DLD1 (cell line): Measurements from ENCODE around the gene EDIL3.
"Not testable (repeated sequence)": the region's sequence is repeated elsewhere in the genome, so short reads cannot be mapped to it uniquely, and the experiment has no call there.

Source experiments
- in situ Hi-C: cut with HindIII; loops from 2 replicates; pipeline ENCODE4 v1.10.0; 2017; ENCODE audit warnings: low sequenced_read_pairs

The EDIL3 gene

GRCh38 chr5:84197538-84197937 is 187.1 kb downstream of the EDIL3 start:
- in situ Hi-C loops, result no loop called here

GRCh38 chr5:84191281-84191680 is 193.4 kb downstream of the EDIL3 start:
- in situ Hi-C loops, result no loop called here

- in situ Hi-C loops, result no loop called here
These were observed 199.8 kb downstream of the EDIL3 start for GRCh38 chr5:84184857-84185256.

- in situ Hi-C loops, result no loop called here
These were observed 203.6 kb downstream of the EDIL3 start for GRCh38 chr5:84181093-84181492.

- in situ Hi-C loops, result no loop called here
These were observed 215.8 kb downstream of the EDIL3 start for GRCh38 chr5:84168841-84169240.

GRCh38 chr5:84163671-84164070 is 221.0 kb downstream of the EDIL3 start:
- in situ Hi-C loops, result no loop called here

GRCh38 chr5:84162695-84163094 is 222.0 kb downstream of the EDIL3 start:
- in situ Hi-C loops, result no loop called here

- in situ Hi-C loops, result not testable (repeated sequence)
These were observed 224.0 kb downstream of the EDIL3 start for GRCh38 chr5:84160650-84161049.

GRCh38 chr5:84149094-84149493 is 235.6 kb downstream of the EDIL3 start:
- in situ Hi-C loops, result no loop called here

GRCh38 chr5:84148651-84149050 is 236.0 kb downstream of the EDIL3 start:
- in situ Hi-C loops, result no loop called here

GRCh38 chr5:84137541-84137940 is 247.1 kb downstream of the EDIL3 start:
- in situ Hi-C loops, result no loop called here

- in situ Hi-C loops, result no loop called here
These were observed 253.3 kb downstream of the EDIL3 start for GRCh38 chr5:84131372-84131771.

GRCh38 chr5:84130006-84130580 is 254.6 kb downstream of the EDIL3 start:
- in situ Hi-C loops, result no loop called here

- in situ Hi-C loops, result no loop called here
These were observed 259.5 kb downstream of the EDIL3 start for GRCh38 chr5:84125216-84125615.

GRCh38 chr5:84119252-84119651 is 265.4 kb downstream of the EDIL3 start:
- in situ Hi-C loops, result no loop called here

GRCh38 chr5:84118551-84118950 is 266.1 kb downstream of the EDIL3 start:
- in situ Hi-C loops, result no loop called here

GRCh38 chr5:84115727-84116126 is 269.0 kb downstream of the EDIL3 start:
- in situ Hi-C loops, result no loop called here

- in situ Hi-C loops, result no loop called here
These were observed 271.2 kb downstream of the EDIL3 start for GRCh38 chr5:84113246-84114105.

- in situ Hi-C loops, result no loop called here
These were observed 291.9 kb downstream of the EDIL3 start for GRCh38 chr5:84092738-84093137.

- in situ Hi-C loops, result no loop called here
These were observed 293.4 kb downstream of the EDIL3 start for GRCh38 chr5:84091127-84091799.

- in situ Hi-C loops, result no loop called here
These were observed 295.7 kb downstream of the EDIL3 start for GRCh38 chr5:84088996-84089395.

GRCh38 chr5:84086511-84086910 is 298.2 kb downstream of the EDIL3 start:
- in situ Hi-C loops, result no loop called here
